DND-41 (cell line): ENCODE data around the gene ZNF283.

Source experiments
- ATAC-seq: fragments of 200-7000 bp; cut with Tn5 transposase; 3 replicates; pipeline ENCODE4 v1.9.1; 2021; ENCODE audit warnings: low read depth; ENCODE audit not compliant: insufficient read depth
- DNase-seq: peaks from one replicate; pipeline ENCODE4 v3.0.0-alpha.2; 2020
- H2AFZ ChIP-seq: 2 replicates; pipeline ENCODE4 v1.6.0; 2012; ENCODE audit warnings: low read depth, low read length
- H3K27ac ChIP-seq: 2 replicates; pipeline ENCODE4 v1.5.1; 2012; ENCODE audit warnings: low read length, inconsistent platforms
- H3K27me3 ChIP-seq: fragments of 200-600 bp; sonication (generic); 2 replicates; pipeline ENCODE4 v1.6.0; 2012; ENCODE audit warnings: low read length, mild to moderate bottlenecking, inconsistent platforms; ENCODE audit not compliant: insufficient read depth, poor library complexity
- H3K36me3 ChIP-seq: 2 replicates; pipeline ENCODE4 v1.5.1; 2012; ENCODE audit warnings: low read length, inconsistent platforms; ENCODE audit not compliant: insufficient read depth
- H3K4me1 ChIP-seq: 2 replicates; pipeline ENCODE4 v1.5.1; 2012; ENCODE audit warnings: mild to moderate bottlenecking, low read length; ENCODE audit not compliant: insufficient read depth
- H3K4me2 ChIP-seq: 2 replicates; pipeline ENCODE4 v1.6.0; 2012; ENCODE audit warnings: mild to moderate bottlenecking, moderate library complexity, low read length, inconsistent platforms; ENCODE audit not compliant: insufficient read depth
- H3K4me3 ChIP-seq, 2 experiments: fragments of 200-600 bp in 1 of 2; shearing (Covaris generic) in 1 of 2; 2 replicates each; pipeline ENCODE4 v1.5.1; 2012 to 2016; ENCODE audit warnings: inconsistent platforms in 2 of 2, low read length in 2 of 2, mild to moderate bottlenecking in 2 of 2, low read depth in 1 of 2, moderate library complexity in 1 of 2
- H3K79me2 ChIP-seq: 2 replicates; pipeline ENCODE4 v1.6.0; 2012; ENCODE audit warnings: low read length, inconsistent platforms; ENCODE audit not compliant: insufficient read depth
- H3K9ac ChIP-seq: 2 replicates; pipeline ENCODE4 v1.6.0; 2012; ENCODE audit warnings: low read depth, mild to moderate bottlenecking, inconsistent platforms, low read length, moderate library complexity
- H3K9me3 ChIP-seq: 2 replicates; pipeline ENCODE4 v1.5.1; 2012; ENCODE audit warnings: low read length, moderate library complexity, mild to moderate bottlenecking, inconsistent platforms; ENCODE audit not compliant: insufficient read depth, severe bottlenecking
- H4K20me1 ChIP-seq: 2 replicates; pipeline ENCODE4 v1.6.0; 2012; ENCODE audit warnings: low read length; ENCODE audit not compliant: insufficient read depth
- CTCF ChIP-seq: IDR thresholded peaks from 2 replicates; pipeline ENCODE4 v1.5.1; 2012; ENCODE audit warnings: borderline replicate concordance, low read length, moderate library complexity, mild to moderate bottlenecking; ENCODE audit not compliant: poor library complexity, severe bottlenecking; ENCODE audit errors: extremely low read depth
- EZH2 ChIP-seq: IDR thresholded peaks from 3 replicates; pipeline ENCODE4 v1.6.1; 2012; ENCODE audit warnings: borderline replicate concordance, low read depth, mild to moderate bottlenecking, moderate library complexity, low read length, inconsistent platforms; ENCODE audit not compliant: severe bottlenecking

The ZNF283 gene

GRCh38 chr19:43880483-43880882 is 53.4 kb downstream of the ZNF283 start:
- H3K9me3 ChIP-seq: peaks cover 19% of the 10 kb centered on the region
- H3K27me3 ChIP-seq: no peaks in the 10 kb centered on the region
- H3K27ac ChIP-seq: no peak overlapping the region
- no peak overlapping the region for H3K4me3 ChIP-seq
- TF ChIP-seq CTCF: no peak
- no peak for TF ChIP-seq EZH2
- no peaks in the 10 kb centered on the region for H3K79me2 ChIP-seq
- no peaks in the 10 kb centered on the region for H3K36me3 ChIP-seq
- no peaks in the 10 kb centered on the region for H4K20me1 ChIP-seq
- H3K4me2 ChIP-seq: no peak overlapping the region
- H3K4me1 ChIP-seq: no peaks in the 10 kb centered on the region
- H3K9ac ChIP-seq: no peak overlapping the region
- DNase-seq (no peak), ATAC-seq (no peak)
- H2AFZ ChIP-seq: no peak overlapping the region

GRCh38 chr19:43883864-43884263 is 56.7 kb downstream of the ZNF283 start, which contains the start of gene ZNF404:
Gene ZNF404 (minus strand): TSS chr19:43883964.
- Histone ChIP-seq H3K27ac (no peak within 1 kb of the TSS), H4K20me1 (no peaks in the 10 kb centered on the region), H3K4me3 (no peak within 1 kb of the TSS), H3K9me3 (peaks cover 5% of the 10 kb centered on the region), H3K4me1 (no peaks in the 10 kb centered on the region), H3K4me2 (no peak within 1 kb of the TSS), H3K27me3 (no peaks in the 10 kb centered on the region), H3K36me3 (no peaks in the 10 kb centered on the region), H2AFZ (no peak within 1 kb of the TSS), H3K9ac (no peak within 1 kb of the TSS), H3K79me2 (no peaks in the 10 kb centered on the region)
- ATAC-seq: no peak
- no peak for DNase-seq
- no peak for TF ChIP-seq EZH2
- no peak for TF ChIP-seq CTCF

GRCh38 chr19:43895727-43896308 is 68.7 kb downstream of the ZNF283 start:
- Histone ChIP-seq H3K9me3 (no peaks in the 10 kb centered on the region), H3K4me2 (no peak overlapping the region), H3K27ac (no peak overlapping the region), H3K4me1 (no peaks in the 10 kb centered on the region), H2AFZ (no peak overlapping the region), H3K79me2 (no peaks in the 10 kb centered on the region), H3K9ac (no peak overlapping the region), H3K4me3 (no peak overlapping the region), H4K20me1 (no peaks in the 10 kb centered on the region), H3K36me3 (no peaks in the 10 kb centered on the region), H3K27me3 (no peaks in the 10 kb centered on the region)
- no peak for TF ChIP-seq EZH2
- TF ChIP-seq CTCF: no peak
- no peak for DNase-seq
- ATAC-seq: no peak
